HG02678 (cell line): Measurements from ENCODE around the gene TRPM8.

ENCODE experiments used
- ATAC-seq: cut with Tn5 transposase; IDR thresholded peaks from one replicate; pipeline ENCODE4 v1.9.1; 2021; ENCODE audit warnings: mild to moderate bottlenecking, moderate library complexity; ENCODE audit not compliant: unreplicated experiment

TRPM8 gene

DNA sequence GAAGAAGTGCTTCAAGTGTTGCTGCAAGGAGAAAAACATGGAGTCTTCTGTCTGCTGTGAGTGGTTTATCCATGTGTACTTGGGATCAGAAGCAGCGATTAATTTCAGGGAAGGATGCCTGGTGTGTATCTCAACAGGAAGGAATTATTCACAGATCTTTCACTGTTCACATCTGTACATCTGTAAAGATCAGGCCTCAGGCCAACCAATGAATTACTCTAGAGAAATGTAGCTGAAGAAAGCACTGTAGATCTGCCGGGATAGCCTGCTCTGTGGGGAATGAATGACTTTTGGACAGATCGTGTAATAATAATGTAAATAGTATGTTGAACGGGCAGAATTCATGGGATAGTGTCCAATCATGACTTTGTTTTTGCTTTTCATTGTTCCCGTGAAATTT lies 79.3 kb downstream of the TRPM8 start:
- ATAC-seq: no peak

DNA sequence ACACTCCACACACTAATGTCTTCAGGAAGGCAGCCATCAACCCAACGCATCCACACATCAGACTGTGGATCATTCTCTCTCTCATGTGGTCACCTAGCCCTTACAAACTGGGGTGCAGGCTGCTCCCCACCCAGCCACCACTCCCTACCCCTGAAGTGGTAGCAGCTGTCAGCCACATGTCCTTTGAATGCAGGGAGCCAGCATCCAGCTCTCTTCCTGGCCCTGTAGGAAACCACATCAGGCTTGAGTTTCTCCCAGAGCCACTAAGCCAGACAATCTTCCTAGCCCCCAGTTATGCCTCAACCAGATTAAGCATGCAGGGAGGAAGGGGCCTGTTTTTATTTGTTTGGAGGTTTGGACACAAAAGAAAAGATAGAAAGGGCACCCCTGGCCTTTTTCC lies 80.5 kb downstream of the TRPM8 start:
- no peak for ATAC-seq

DNA sequence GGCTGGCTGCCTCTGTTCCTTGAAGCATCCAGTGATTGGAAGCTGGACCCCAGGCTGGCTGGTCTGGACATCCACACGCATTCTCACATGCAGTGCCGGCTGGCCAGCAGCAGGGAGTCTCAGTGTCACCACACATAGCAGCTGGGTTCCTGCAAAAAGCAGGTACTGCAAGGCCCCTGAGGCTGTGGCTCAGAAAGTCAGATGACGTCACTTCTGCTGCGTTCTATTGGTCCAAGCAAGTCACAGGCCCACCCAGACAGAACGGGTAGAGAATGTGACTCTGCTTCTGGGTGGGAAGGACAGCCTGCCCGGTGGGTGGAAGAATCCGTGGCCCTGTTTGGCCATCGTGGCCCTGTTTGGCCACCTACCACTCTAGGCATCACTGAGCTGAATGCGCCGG lies 82.0 kb downstream of the TRPM8 start:
- no peak for ATAC-seq

DNA sequence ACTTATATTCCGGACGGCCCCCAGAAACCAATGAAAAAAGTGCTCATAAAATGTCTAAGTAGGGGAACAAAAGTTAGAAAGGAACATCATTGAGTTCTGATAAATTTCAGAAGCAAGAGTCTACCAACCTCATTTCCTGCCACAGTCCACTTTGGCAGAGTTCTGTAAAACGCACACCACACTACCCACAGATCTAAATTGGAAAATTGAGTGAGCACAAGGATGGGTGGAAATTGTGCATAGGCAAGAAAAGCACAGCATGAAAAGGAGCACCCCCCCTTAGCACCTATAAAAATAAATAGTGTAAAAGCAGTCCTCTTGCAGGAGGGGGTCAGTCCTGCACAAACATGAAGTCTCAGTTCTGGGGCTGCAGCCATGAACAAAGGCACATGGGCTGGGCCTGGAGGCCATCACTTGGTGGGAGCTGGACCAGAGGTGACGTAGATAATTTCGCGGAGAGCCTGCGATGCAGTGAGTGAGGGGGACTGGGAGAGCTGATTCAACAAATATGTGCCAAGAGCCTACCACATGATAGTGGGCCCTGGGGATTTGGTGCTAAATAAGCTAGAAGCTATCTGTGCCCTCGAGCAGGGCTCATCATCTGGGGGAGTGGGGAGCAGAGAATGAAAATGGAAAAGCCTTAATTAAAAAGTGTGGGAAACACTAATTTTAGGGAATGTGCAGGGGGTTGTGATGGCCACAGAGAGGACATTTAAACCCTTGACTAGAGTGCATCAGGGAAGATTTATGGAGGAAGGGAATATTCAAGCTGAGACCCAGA lies 84.4 kb downstream of the TRPM8 start:
- ATAC-seq: no peak

DNA sequence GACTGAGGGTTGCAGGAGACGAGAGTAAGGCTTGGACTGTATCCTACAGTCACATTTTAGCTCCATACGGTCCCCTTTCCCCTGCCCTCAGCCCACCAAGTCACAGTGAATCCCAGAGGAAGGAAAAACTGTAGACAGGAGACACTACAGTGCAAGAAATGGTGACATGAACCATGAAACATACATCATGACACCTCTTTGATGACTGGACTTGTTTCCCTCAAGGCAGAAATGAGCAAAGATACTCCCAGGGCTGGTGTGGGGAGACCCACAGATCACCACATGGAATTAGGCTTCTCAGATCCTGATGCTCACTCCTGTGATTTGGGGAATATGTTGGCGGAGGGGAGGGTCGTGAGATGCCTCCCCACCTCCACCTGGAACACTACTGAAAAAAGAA lies 85.1 kb downstream of the TRPM8 start:
- ATAC-seq: no peak

DNA sequence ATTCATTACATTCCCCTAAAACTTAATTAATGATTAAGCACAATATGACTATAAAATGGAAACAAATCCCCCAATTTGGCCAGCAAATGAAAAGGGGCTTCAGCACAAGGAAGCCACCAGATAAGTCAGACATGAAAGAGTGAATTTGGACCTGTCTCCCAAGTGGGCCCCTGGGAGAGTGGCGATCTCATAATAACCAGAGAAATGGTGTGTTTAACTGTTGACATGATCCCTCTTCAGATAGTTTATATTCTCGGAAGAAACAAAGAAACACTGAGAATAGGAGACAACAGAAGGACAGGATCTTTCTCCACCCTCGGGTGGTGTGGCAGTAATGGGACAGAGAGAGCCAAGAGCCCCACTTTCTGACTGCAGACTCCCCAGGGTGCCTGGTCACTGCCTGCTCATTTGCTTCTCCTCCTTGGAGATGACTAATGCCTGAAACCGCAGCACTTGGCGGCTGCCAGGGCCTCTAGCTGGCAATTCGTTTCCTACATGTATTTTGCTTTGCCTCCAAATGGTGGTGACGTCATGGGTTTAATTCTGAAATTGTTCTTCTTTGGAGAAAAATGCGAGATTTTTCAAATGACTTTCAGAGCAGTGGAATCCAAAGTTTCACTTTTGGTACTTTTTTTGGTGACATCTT lies 86.9 kb downstream of the TRPM8 start:
- ATAC-seq: no peak

DNA sequence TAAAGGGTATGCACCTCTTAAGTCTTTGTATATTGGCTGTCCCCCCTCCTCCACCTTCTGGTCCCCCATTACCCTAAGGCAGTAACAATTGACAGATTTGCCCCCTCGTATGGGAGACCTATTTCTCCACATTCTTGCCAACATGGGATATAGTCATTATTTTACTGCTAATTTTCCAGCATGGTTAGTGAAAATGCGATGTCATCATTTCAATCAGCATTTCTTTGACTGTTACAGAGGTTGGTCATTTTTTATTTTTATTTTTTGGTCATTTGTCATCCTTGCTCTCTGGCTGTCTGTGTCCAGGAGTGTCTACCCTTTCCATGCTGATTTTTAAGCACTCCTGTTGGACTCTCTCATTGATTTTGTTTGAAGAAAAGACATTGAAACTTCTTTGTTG lies 88.0 kb downstream of the TRPM8 start:
- ATAC-seq: no peak

DNA sequence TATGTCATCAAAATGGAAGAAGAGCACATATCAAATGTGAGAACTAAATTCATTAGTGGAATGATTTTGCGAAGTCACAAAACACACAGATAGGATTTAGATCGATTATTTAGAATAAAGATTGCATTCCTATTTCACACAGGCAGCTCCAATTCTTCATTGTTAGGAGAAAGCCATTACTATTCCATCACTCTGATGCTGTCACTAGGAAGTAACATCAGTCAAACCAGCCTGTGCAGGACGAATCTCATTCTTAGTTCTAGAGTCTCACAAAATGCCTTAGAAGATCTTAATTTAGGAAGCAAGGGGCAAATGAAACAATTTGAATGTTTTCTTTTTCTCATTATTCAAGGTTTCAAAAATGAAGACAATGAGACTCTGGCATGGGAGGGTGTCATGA lies 89.3 kb downstream of the TRPM8 start:
- ATAC-seq: no peak

DNA sequence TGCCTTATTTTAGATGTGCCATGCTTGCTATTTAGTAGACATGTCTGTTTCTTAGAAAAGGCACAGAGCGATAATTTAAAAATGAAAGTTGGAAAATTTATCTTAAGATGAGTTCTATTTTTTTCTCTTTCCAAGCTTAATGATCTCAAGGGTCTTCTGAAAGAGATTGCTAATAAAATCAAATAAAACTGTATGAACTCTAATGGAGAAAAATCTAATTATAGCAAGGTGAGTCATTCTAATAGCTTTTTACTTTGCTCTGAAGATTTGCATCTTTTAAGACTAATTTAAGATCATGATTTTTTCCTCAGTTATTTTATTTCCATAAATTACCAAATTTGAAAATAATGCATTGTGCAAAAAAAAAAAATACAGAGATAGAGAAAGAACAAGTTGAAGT lies 97.3 kb downstream of the TRPM8 start:
- ATAC-seq: no peak

DNA sequence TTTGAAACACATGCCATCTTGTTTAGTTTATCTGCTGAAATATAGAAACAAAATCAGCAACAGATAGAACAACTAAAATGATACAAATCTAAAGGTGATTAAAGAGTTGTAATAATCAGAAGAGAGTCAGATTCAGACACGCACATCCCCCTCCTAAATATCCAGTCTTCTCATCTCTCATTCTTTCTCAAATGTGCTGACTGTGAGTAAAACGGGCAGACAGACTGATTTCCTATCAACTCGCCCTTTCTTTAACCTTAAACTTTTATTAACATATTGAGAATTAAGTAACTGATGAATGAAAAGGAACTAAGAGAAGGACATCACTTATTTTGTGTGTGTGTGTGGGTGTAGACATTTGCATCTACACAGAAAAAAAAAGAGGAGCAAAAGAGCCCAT lies 98.7 kb downstream of the TRPM8 start:
- ATAC-seq: no peak

DNA sequence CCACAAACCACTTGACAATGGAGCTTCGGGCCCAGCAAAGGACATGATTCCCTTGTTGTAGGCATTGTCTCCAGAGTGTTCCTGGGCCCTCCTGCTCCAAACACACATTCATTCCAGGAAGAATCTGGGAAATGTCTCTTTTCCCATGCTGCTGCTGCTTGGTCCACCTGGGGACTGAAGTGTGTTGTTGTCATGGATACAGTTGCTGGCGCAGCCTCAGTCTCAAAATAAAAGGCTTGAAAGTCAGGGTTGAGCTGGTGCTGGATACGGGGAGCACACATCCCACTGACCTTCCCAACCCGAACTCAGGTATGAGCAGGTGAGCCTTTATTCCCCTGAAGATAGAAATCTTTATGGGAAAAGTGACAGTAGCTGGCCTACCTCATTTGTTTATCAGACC lies 102.7 kb downstream of the TRPM8 start:
- no peak for ATAC-seq

DNA sequence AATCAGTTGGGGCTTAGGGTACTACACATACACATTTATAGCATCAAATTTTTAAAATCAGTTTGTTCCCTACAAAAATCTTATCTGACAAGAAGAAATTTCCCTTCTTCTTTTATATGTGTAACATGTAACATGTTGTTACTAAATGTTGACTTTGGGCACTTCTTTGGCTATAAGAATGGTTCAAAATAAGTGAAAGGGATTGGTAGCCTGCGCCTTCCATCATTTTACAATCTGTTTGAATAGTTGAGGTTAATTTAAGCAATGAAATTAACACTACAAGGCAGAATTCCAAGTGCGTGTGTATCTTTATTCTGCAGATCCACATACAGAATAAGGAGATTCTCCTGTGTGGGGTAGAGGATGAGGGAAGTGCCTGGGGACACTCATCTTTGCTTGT lies 103.2 kb downstream of the TRPM8 start:
- ATAC-seq: no peak

DNA sequence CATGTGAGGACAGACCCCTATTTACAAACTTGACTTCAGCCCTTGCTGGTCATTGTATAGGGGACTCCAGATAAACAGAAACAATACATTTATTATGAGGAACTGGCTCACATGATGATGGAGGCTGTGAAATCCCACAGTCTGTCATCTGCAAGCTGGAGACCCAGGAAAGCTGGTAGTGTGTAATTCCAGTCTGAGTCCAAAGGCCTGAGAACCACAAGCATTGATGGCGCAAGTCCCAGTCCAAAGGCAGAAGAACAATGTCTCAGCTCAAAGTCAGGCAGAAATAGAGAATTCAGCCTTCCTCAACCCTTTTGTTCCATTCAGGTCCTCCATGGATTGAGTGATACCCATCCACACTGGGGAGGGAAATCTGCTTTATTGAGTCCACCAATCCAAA lies 105.3 kb downstream of the TRPM8 start:
- ATAC-seq: no peak

DNA sequence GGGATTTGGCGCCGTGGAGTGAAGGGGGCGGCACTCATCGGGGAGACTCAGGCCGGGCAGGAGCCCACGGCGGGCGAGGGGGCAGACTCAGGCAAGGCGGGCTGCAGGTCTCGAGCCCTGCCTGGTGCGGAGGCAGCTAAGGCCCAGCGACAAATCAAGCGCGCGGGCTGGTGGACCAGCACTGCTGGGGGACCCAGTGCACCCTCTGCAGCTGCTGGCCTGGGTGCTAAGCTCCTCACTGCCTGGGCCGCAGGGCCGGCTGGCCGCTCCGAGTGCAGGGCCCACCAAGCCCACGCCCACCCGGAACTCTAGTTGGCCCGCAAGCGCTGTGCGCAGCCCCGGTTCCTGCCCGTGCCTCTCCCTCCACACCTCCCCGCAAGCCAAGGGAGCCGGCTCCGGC lies 107.1 kb downstream of the TRPM8 start:
- no peak for ATAC-seq

DNA sequence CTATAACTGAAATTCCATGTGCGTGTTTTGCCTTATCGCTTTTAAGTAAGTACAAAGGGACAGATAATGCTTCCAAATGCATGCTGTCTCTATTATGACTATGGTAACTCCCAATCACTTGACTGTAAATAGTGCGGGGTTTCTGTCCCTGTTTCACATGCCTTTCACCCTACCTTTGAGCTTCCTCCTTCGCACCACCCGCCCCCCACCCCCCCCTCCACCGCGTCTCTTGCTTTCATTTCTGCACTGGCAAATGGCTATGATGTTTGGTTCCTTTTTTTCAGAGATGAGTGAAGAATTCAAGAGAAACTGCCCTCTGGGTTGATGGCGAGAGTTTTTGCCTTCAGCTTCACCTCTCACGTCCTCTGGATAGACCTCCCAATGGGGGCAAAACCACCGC lies 108.3 kb downstream of the TRPM8 start:
- ATAC-seq: no peak

DNA sequence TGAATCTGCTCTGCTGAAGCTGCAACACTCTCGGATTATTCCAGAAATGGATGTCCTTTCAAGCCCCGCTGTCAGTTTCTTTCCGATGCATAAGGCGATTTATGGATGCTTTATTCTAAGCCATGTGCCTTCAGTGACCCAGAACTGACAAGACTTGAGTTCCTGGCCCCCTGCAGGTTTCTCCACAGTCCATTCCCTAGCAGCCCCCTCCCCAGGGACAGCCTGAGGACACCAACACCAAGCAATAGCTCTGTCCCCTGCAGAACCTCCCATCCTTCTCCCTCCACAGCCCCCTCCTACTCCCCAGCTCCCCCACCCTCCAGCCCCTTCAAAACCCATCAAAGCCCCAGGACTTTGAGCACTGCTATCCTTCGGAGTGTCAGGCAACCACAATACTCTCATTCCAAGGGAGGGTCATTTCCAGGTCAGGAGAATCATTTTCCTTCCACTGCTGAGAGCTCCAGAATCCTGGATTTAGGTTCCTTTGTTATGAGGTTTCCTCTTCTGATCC lies 108.8 kb downstream of the TRPM8 start:
- ATAC-seq: no peak

DNA sequence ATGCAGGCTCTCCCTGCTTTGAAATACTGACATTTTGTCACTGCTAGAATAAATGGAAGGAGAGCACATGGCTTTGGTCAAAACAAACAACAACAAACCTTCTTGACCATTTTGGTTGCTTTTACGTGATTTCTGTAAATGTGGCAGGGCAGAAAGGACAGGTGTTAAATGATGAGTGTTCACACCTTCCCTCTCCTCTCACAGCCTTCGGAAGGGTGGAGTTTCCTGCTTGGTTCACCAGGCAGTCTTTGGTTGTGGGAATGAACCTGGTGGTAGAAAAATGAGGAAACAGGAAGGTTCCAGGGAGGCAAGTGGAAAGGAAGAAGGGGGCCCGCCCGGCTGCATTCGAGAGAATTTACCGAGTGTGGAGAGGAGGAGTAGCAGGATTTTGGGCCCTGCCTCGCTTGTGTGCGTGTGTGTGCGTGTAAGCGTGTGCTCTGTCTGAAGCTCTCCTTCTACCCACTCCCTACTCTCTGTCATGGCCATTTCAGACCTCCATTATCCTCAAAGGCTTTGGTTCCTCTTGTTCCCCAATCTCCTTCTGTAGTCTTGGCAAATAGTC lies 109.6 kb downstream of the TRPM8 start:
- ATAC-seq: no peak

DNA sequence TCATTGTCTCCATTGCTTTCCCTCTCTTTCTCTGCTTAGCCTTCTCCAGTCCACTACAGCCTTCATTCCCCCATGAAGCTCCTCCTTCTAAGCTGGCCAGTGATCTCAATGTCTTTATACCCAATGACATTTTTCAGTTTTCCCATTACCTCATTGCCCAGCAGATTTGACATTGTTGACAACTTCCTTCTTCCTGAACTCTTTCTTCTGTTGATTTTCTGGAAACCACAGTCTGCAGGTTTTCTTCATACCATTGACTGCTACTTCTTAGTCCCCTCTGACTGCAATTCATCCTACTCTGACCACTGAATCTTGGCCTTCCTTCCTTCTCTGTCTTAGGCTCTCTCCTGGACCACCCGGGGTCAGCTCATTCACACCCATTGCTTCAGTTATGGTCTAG lies 110.5 kb downstream of the TRPM8 start:
- ATAC-seq: no peak

DNA sequence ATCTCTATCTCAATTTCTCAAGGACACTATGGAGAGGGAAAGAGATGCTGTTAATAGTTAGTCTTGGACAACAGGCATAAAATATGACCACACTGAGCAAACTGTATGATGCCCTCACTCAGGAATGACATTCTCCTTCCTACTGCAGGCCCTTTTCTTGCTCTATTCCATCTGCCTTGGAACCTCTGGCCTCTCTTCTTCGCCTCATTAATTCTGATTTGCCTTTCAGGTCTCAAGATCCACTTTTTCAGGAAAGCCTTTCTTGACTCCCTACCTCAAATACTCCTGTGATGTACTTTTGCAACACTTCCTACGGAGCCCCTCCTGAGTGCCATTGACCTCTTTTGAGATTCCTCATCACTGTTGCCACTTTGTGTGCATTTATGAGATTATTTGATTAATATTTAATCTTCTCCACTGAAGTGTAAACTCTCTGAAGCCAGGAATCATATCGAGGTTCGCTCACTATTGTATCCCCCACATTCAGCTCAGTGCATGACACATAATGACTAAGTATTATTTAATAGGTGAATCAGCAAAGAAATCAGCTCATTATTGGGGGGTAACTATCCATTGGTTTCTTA lies 112.1 kb downstream of the TRPM8 start:
- no peak for ATAC-seq

DNA sequence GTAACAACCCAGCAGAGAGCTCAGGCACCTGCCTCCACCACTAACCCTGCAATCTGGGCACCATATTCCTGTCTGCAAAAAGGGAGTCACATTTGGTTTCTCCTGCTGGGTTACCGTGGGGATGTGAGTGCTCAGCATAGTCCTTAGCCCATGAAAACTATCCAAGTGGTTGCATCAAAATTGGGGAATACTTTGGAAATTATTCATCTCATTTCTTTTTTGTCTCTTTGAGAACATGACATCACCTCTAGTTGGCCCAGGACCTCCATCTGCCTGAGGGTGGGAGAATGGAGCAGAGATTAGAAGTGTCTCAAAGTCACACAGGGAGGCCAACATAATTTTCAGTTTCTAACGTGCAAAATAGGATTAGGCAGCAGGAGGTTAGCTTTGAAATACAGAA lies 114.0 kb downstream of the TRPM8 start:
- no peak for ATAC-seq

DNA sequence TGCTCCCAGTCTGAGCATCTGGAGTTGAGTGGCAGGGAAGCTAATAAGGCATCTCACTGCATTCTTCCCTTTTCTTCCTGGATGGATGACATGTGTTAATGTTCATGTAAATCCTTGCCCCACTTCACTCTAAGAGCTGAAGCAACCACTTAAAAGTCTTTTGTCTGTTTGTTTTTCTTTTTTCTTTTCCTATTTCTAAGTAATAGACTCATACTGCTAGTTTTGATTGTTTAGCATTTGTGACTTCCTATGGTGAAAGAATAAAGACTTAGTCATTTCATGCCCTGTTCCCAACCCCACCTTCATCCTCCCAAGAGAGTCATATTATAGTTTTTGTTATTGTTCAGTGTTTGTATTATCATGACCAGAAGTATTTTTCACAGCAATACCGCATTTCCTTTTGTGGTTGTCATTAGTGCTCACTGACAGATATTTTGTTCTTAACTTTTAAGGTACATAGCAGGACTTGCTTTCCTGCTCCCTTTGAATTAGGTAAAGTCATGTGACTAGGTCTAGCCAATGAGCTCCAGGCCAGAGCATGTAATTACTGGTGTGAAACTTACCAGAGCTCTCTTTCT lies 115.2 kb downstream of the TRPM8 start:
- no peak for ATAC-seq

DNA sequence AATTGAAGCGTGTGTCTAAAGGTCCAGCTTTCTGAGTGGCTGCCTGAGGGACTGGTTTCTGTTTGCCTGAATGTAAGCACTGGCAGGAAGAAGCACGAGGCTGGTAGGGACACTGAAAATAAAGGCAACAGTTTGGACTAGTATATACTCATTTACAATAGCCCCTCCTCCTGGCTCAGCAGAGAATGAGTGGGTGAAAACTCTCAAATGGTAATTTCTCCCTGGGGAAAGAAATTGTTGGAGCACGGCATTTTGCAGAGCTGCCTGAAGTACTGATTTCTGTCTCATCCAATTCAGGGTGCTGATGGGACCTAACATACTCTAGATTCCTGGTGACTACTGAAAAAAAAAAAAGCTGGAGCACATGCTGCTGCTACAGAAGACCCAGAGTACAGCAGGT lies 116.0 kb downstream of the TRPM8 start:
- ATAC-seq: no peak
